ENCODE measurements around the gene PHF2. TPM values are rescaled to one million over a fixed set of nuclear protein-coding genes. Genes with fewer than 3 reads are reported as not detected.
"Not testable (repeated sequence)": the region's sequence is repeated elsewhere in the genome, so short reads cannot be mapped to it uniquely, and the experiment has no call there.

The PHF2 gene
- total RNA-seq, 1 donor, result 12.9 TPM

GRCh38 chr9:93662952-93663572 lies 86.7 kb downstream of the PHF2 start:
- DNase-seq (ENCODE audit: low read depth in 2 of 3, low spot score in 2 of 3), result no peak

GRCh38 chr9:93663877-93664548 lies 87.6 kb downstream of the PHF2 start:
- DNase-seq (ENCODE audit: low read depth in 2 of 3, low spot score in 2 of 3), result no peak

GRCh38 chr9:93664549-93665120 lies 88.3 kb downstream of the PHF2 start:
- no peak for DNase-seq (ENCODE audit: low read depth in 2 of 3, low spot score in 2 of 3)

GRCh38 chr9:93665128-93665636 lies 88.8 kb downstream of the PHF2 start:
- no peak for DNase-seq (ENCODE audit: low read depth in 2 of 3, low spot score in 2 of 3)

GRCh38 chr9:93665637-93666438 lies 89.5 kb downstream of the PHF2 start:
- DNase-seq (ENCODE audit: low read depth in 2 of 3, low spot score in 2 of 3), result no peak

GRCh38 chr9:93666439-93666784 lies 90.0 kb downstream of the PHF2 start:
- DNase-seq (ENCODE audit: low read depth in 2 of 3, low spot score in 2 of 3), result not testable (repeated sequence)

- DNase-seq (ENCODE audit: low read depth in 2 of 3, low spot score in 2 of 3), result no peak
These were observed 90.6 kb downstream of the PHF2 start for GRCh38 chr9:93667006-93667405.

GRCh38 chr9:93667627-93668026 lies 91.2 kb downstream of the PHF2 start:
- DNase-seq (ENCODE audit: low read depth in 2 of 3, low spot score in 2 of 3), result no peak

- DNase-seq (ENCODE audit: low read depth in 2 of 3, low spot score in 2 of 3), result no peak
These were observed 92.0 kb downstream of the PHF2 start for GRCh38 chr9:93668261-93668871.

- DNase-seq (ENCODE audit: low read depth in 2 of 3, low spot score in 2 of 3), result no peak
These were observed 93.0 kb downstream of the PHF2 start for GRCh38 chr9:93669116-93669957.

- no peak for DNase-seq (ENCODE audit: low read depth in 2 of 3, low spot score in 2 of 3)
These were observed 93.5 kb downstream of the PHF2 start for GRCh38 chr9:93669958-93670207.

- peak in 1 of 3 donors; percentile 55 for DNase-seq (ENCODE audit: low read depth in 2 of 3, low spot score in 2 of 3)
These were observed 94.0 kb downstream of the PHF2 start for GRCh38 chr9:93670208-93671019.

GRCh38 chr9:93671020-93671338 lies 94.6 kb downstream of the PHF2 start:
- no peak for DNase-seq (ENCODE audit: low read depth in 2 of 3, low spot score in 2 of 3)

- DNase-seq (ENCODE audit: low read depth in 2 of 3, low spot score in 2 of 3), result not testable (repeated sequence)
These were observed 96.1 kb downstream of the PHF2 start for GRCh38 chr9:93672330-93673020.

- DNase-seq (ENCODE audit: low read depth in 2 of 3, low spot score in 2 of 3), result peak in 1 of 3 donors; percentile 8
These were observed 96.8 kb downstream of the PHF2 start for GRCh38 chr9:93673021-93673838.

GRCh38 chr9:93673839-93674334 lies 97.5 kb downstream of the PHF2 start:
- DNase-seq (ENCODE audit: low read depth in 2 of 3, low spot score in 2 of 3), result no peak

GRCh38 chr9:93674580-93675335 lies 98.4 kb downstream of the PHF2 start:
- no peak for DNase-seq (ENCODE audit: low read depth in 2 of 3, low spot score in 2 of 3)

Data from hematopoietic multipotent progenitor cell (in vitro differentiated cells).